Peyer's patch (tissue), 4 donors: Measurements from ENCODE around the gene LRRC61.

Experiments used
- POLR2A ChIP-seq, 2 donors: fragments of 450-650 bp; IDR thresholded peaks; one replicate each; pipeline ENCODE4 v1.5.1; 2017; ENCODE audit warnings: antibody characterized with exemption in 2 of 2, mild to moderate bottlenecking in 2 of 2, moderate library complexity in 2 of 2
- TF ChIP-seq, protein P1 (sequence below), 6 experiments: fragments of 450-650 bp in 4 of 6; fragments of 200-600 bp in 2 of 6; sonication (generic) in 1 of 6; IDR thresholded peaks; one replicate each; pipeline ENCODE4 v1.5.1; 2017 to 2019; ENCODE audit warnings: antibody characterized with exemption in 6 of 6, mild to moderate bottlenecking in 3 of 6, moderate library complexity in 1 of 6

GRCh38 chr7:150323682-150324372, 672 bp downstream of the LRRC61 start:
- TF ChIP-seq, protein P1, sequence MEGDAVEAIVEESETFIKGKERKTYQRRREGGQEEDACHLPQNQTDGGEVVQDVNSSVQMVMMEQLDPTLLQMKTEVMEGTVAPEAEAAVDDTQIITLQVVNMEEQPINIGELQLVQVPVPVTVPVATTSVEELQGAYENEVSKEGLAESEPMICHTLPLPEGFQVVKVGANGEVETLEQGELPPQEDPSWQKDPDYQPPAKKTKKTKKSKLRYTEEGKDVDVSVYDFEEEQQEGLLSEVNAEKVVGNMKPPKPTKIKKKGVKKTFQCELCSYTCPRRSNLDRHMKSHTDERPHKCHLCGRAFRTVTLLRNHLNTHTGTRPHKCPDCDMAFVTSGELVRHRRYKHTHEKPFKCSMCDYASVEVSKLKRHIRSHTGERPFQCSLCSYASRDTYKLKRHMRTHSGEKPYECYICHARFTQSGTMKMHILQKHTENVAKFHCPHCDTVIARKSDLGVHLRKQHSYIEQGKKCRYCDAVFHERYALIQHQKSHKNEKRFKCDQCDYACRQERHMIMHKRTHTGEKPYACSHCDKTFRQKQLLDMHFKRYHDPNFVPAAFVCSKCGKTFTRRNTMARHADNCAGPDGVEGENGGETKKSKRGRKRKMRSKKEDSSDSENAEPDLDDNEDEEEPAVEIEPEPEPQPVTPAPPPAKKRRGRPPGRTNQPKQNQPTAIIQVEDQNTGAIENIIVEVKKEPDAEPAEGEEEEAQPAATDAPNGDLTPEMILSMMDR (IDR thresholded peaks at IDR 0.05), result no peak
- no peak for TF ChIP-seq POLR2A (IDR thresholded peaks at IDR 0.05)
